CD14-positive monocyte (primary cell): Measurements from ENCODE around the gene ARMC9. TPM values are rescaled to one million over a fixed set of nuclear protein-coding genes. Genes with fewer than 3 reads are reported as not detected.

ENCODE experiments used
- DNase-seq, 3 donors: peaks; one replicate each; pipeline ENCODE4 v3.0.0-alpha.2; 2011 to 2022
- H2AFZ ChIP-seq: 2 replicates; pipeline ENCODE4 v1.6.0; 2012; ENCODE audit warnings: mild to moderate bottlenecking, low read depth, low read length, inconsistent platforms; ENCODE audit not compliant: insufficient read depth, poor library complexity, severe bottlenecking
- H3K27ac ChIP-seq, 2 donors: 1 replicate in 1 of 2; 2 replicates in 1 of 2; pipeline ENCODE4 v1.5.1; 2012 to 2013; ENCODE audit warnings: low read length in 2 of 2, control low read depth in 1 of 2, inconsistent platforms in 1 of 2, low read depth in 1 of 2, mild to moderate bottlenecking in 1 of 2
- H3K27me3 ChIP-seq, 2 donors: one replicate each; pipeline versions ENCODE4 v1.6.0 to v1.6.1; 2011 to 2013; ENCODE audit warnings: low read length in 2 of 2; ENCODE audit not compliant: control insufficient read depth in 2 of 2, insufficient read depth in 2 of 2
- H3K36me3 ChIP-seq, 2 donors: replicated peaks in 1 of 2; 1 replicate in 1 of 2; 2 replicates in 1 of 2; pipeline versions ENCODE4 v1.5.1 to v1.6.1; 2012 to 2013; ENCODE audit warnings: low read length in 2 of 2, control low read depth in 1 of 2, inconsistent platforms in 1 of 2, mild to moderate bottlenecking in 1 of 2; ENCODE audit not compliant: insufficient read depth in 2 of 2, control insufficient read depth in 1 of 2
- H3K4me1 ChIP-seq, 2 donors: 1 replicate in 1 of 2; 2 replicates in 1 of 2; pipeline versions ENCODE4 v1.5.1 to v1.6.1; 2012 to 2013; ENCODE audit warnings: low read length in 2 of 2, control low read depth in 1 of 2, inconsistent platforms in 1 of 2, mild to moderate bottlenecking in 1 of 2, moderate library complexity in 1 of 2; ENCODE audit not compliant: insufficient read depth in 2 of 2, control insufficient read depth in 1 of 2
- H3K4me2 ChIP-seq: replicated peaks from 2 replicates; pipeline ENCODE3; 2012; ENCODE audit warnings: low read length, moderate library complexity, mild to moderate bottlenecking; ENCODE audit not compliant: poor library complexity, severe bottlenecking; ENCODE audit errors: extremely low read depth
- H3K4me3 ChIP-seq, 3 experiments: fragments of 200-600 bp in 1 of 3; sonication (generic) in 1 of 3; replicated peaks in 1 of 3; 1 replicate in 2 of 3; 2 replicates in 1 of 3; pipeline ENCODE4 v1.5.1; 2011 to 2013; ENCODE audit warnings: low read length in 3 of 3, mild to moderate bottlenecking in 3 of 3, control low read depth in 2 of 3, low read depth in 2 of 3, inconsistent platforms in 1 of 3, moderate library complexity in 1 of 3
- H3K79me2 ChIP-seq: 2 replicates; pipeline ENCODE4 v1.6.0; 2012; ENCODE audit warnings: mild to moderate bottlenecking, control low read depth, inconsistent platforms, low read length, moderate library complexity; ENCODE audit not compliant: insufficient read depth
- H3K9ac ChIP-seq: 2 replicates; pipeline ENCODE4 v1.6.0; 2017; ENCODE audit warnings: low read length, mild to moderate bottlenecking; ENCODE audit not compliant: insufficient read depth, poor library complexity, severe bottlenecking
- H3K9me3 ChIP-seq, 2 donors: replicated peaks in 1 of 2; 1 replicate in 1 of 2; 2 replicates in 1 of 2; pipeline versions ENCODE4 v1.5.1 to v1.6.1; 2012 to 2013; ENCODE audit warnings: low read length in 2 of 2, control low read depth in 1 of 2; ENCODE audit not compliant: control insufficient read depth in 1 of 2, insufficient read depth in 1 of 2
- H4K20me1 ChIP-seq: 2 replicates; pipeline ENCODE4 v1.6.0; 2012; ENCODE audit warnings: mild to moderate bottlenecking, low read length, control low read depth, moderate library complexity; ENCODE audit not compliant: insufficient read depth
- H3K27ac Mint-ChIP-seq, 7 donors: one replicate each; pipeline ENCODE4 v1.8.0; 2020; ENCODE audit warnings: mild to moderate bottlenecking in 7 of 7, mixed read lengths in 7 of 7, moderate library complexity in 6 of 7, inconsistent platforms in 2 of 7
- H3K27me3 Mint-ChIP-seq, 3 donors: one replicate each; pipeline ENCODE4 v1.8.0; 2021 to 2022; ENCODE audit warnings: low read depth in 3 of 3, mild to moderate bottlenecking in 3 of 3, mixed read lengths in 3 of 3, moderate library complexity in 3 of 3, inconsistent platforms in 1 of 3
- H3K36me3 Mint-ChIP-seq, 2 donors: one replicate each; pipeline ENCODE4 v1.8.0; 2020; ENCODE audit warnings: mixed read lengths in 2 of 2, inconsistent platforms in 1 of 2, mild to moderate bottlenecking in 1 of 2
- H3K4me1 Mint-ChIP-seq: one replicate; pipeline ENCODE4 v1.8.0; 2020; ENCODE audit warnings: mild to moderate bottlenecking, mixed read lengths
- H3K4me3 Mint-ChIP-seq, 2 donors: one replicate each; pipeline ENCODE4 v1.8.0; 2020; ENCODE audit warnings: mild to moderate bottlenecking in 2 of 2, mixed read lengths in 2 of 2, moderate library complexity in 1 of 2
- H3K9me3 Mint-ChIP-seq, 7 donors: one replicate each; pipeline ENCODE4 v1.8.0; 2020 to 2022; ENCODE audit warnings: mixed read lengths in 7 of 7, mild to moderate bottlenecking in 6 of 7, moderate library complexity in 6 of 7, inconsistent platforms in 2 of 7
- WGBS: methylation state at CpG from one replicate; pipeline ENCODE4 v1.1.5; 2013; ENCODE audit warnings: missing lambda C conversion rate; ENCODE audit not compliant: insufficient coverage; 5-methylcytosine and 5-hydroxymethylcytosine counted together
- intact Hi-C, 2 donors: fragments of 100-400 bp; cut with micrococcal nuclease; formaldehyde crosslinking; loops; one replicate each; pipeline versions ENCODE4 v1.15.0 to v1.15.1; 2023
- polyA plus RNA-seq, 3 donors: library from polyadenylated mRNA; depleted of rRNA in 1 of 3; unstranded in 2 of 3; stranded (reverse) in 1 of 3; fragments of 300-500 nt in 2 of 3; fragments of >200 nt in 1 of 3; fragmentation: Illumina TruSeq in 2 of 3; gene quantifications; 1 replicate in 2 of 3; 2 replicates in 1 of 3; pipeline ENCODE4 v1.2.3, GENCODE V29; 2012 to 2021
- TF ChIP-seq, protein P1 (sequence below): fragments of 200-600 bp; IDR thresholded peaks from one replicate; pipeline ENCODE4 v1.8.0; 2022; ENCODE audit warnings: antibody characterized with exemption, mild to moderate bottlenecking

ARMC9 gene
- polyA plus RNA-seq, 3 donors, result 0.07 to 0.27 TPM; not detected in 1

GRCh38 chr2:231188506-231189170, 9.8 kb upstream of the ARMC9 start:
- H3K9me3 ChIP-seq, result no peaks in the 10 kb centered on the region
- 91% methylated on average over 3 of the region's 6 CpGs for WGBS
- no peak overlapping the region for H3K4me2 ChIP-seq
- DNase-seq, result no peak
- peaks cover 5% of the 10 kb centered on the region in 2 donors for H3K4me1 ChIP-seq
- no peaks in the 10 kb centered on the region for H3K36me3 ChIP-seq
- H3K4me3 Mint-ChIP-seq, result no peak overlapping the region
- no peaks in the 10 kb centered on the region for H4K20me1 ChIP-seq
- TF ChIP-seq, protein P1, sequence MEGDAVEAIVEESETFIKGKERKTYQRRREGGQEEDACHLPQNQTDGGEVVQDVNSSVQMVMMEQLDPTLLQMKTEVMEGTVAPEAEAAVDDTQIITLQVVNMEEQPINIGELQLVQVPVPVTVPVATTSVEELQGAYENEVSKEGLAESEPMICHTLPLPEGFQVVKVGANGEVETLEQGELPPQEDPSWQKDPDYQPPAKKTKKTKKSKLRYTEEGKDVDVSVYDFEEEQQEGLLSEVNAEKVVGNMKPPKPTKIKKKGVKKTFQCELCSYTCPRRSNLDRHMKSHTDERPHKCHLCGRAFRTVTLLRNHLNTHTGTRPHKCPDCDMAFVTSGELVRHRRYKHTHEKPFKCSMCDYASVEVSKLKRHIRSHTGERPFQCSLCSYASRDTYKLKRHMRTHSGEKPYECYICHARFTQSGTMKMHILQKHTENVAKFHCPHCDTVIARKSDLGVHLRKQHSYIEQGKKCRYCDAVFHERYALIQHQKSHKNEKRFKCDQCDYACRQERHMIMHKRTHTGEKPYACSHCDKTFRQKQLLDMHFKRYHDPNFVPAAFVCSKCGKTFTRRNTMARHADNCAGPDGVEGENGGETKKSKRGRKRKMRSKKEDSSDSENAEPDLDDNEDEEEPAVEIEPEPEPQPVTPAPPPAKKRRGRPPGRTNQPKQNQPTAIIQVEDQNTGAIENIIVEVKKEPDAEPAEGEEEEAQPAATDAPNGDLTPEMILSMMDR, result no peak
- intact Hi-C loops, result no loop called here
- peaks cover 0 to 13% of the 10 kb centered on the region in 2 donors for H3K27me3 ChIP-seq
- H3K4me1 Mint-ChIP-seq, result peaks cover 7% of the 10 kb centered on the region
- no peak overlapping the region for H3K4me3 ChIP-seq
- no peak overlapping the region for H3K9ac ChIP-seq
- H3K79me2 ChIP-seq, result no peaks in the 10 kb centered on the region
- H3K27me3 Mint-ChIP-seq, result peaks cover 24 to 26% (median 25%) of the 10 kb centered on the region in 3 donors
- H3K27ac ChIP-seq, result no peak overlapping the region
- no peak overlapping the region for H2AFZ ChIP-seq
- peaks cover 0 to 2% of the 10 kb centered on the region in 2 donors for H3K36me3 Mint-ChIP-seq
- no peaks in the 10 kb centered on the region for H3K9me3 Mint-ChIP-seq
- H3K27ac Mint-ChIP-seq, result no peak overlapping the region

DNA sequence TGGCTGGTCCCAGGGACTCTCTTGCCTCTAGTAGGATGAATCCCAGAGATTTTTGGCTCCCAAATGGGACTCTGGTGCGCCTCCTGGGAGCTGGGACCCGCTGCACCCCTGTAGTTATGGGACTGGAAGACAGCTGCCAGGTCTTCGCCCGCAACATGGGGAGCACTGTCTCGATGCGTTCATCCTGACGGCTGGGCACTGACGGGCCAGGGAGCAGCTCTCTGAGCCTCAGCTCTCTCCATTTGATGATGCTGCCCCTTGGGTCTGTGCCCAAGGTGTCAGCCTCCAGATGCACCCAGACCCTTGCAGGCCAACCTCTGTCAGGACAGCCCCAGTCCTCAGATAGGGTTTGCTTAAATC, 9.3 kb upstream of the ARMC9 start:
- Histone ChIP-seq H3K4me2 (no peak overlapping the region), H3K9me3 (no peaks in the 10 kb centered on the region), H3K4me3 (no peak overlapping the region), H4K20me1 (no peaks in the 10 kb centered on the region), H3K27ac (no peak overlapping the region), H3K4me1 (peaks cover 5% of the 10 kb centered on the region in 2 donors), H3K9ac (no peak overlapping the region), H3K27me3 (peaks cover 0 to 13% of the 10 kb centered on the region in 2 donors), H3K79me2 (no peaks in the 10 kb centered on the region), H3K36me3 (no peaks in the 10 kb centered on the region), H2AFZ (no peak overlapping the region)
- peaks cover 7% of the 10 kb centered on the region for H3K4me1 Mint-ChIP-seq
- peaks cover 0 to under 1% (median 0%) of the 10 kb centered on the region in 7 donors for H3K9me3 Mint-ChIP-seq
- no peak overlapping the region for H3K27ac Mint-ChIP-seq
- H3K4me3 Mint-ChIP-seq, result no peak overlapping the region
- no peak for DNase-seq
- TF ChIP-seq, protein P1, result no peak
- H3K27me3 Mint-ChIP-seq, result peaks cover 25 to 28% (median 27%) of the 10 kb centered on the region in 3 donors
- H3K36me3 Mint-ChIP-seq, result peaks cover 0 to 2% of the 10 kb centered on the region in 2 donors
- 99% methylated on average over 8 of the region's 8 CpGs for WGBS
- intact Hi-C loops, result no loop called here
